Duodenal mucosa (tissue), 2 donors: Measurements from ENCODE around the gene UBE2Q2.
"Not testable (repeated sequence)": the region's sequence is repeated elsewhere in the genome, so short reads cannot be mapped to it uniquely, and the experiment has no call there.

Source experiments
- H3K27ac ChIP-seq: one replicate; pipeline ENCODE4 v1.7.0; 2013; ENCODE audit warnings: low read depth, low read length
- H3K27me3 ChIP-seq, 2 donors: one replicate each; pipeline ENCODE4 v1.7.0; 2013; ENCODE audit warnings: low read length in 2 of 2, control low read depth in 1 of 2; ENCODE audit not compliant: insufficient read depth in 2 of 2, control insufficient read depth in 1 of 2
- H3K36me3 ChIP-seq, 2 donors: one replicate each; pipeline ENCODE4 v1.7.0; 2013; ENCODE audit warnings: low read length in 2 of 2, control low read depth in 1 of 2; ENCODE audit not compliant: insufficient read depth in 2 of 2, control insufficient read depth in 1 of 2
- H3K4me1 ChIP-seq, 2 donors: one replicate each; pipeline ENCODE4 v1.7.0; 2013; ENCODE audit warnings: low read length in 2 of 2, control low read depth in 1 of 2; ENCODE audit not compliant: insufficient read depth in 2 of 2, control insufficient read depth in 1 of 2
- H3K4me3 ChIP-seq, 2 donors: one replicate each; pipeline ENCODE4 v1.7.0; 2013; ENCODE audit warnings: low read length in 2 of 2, low read depth in 1 of 2
- H3K9ac ChIP-seq, 2 donors: one replicate each; pipeline ENCODE4 v1.7.0; 2013; ENCODE audit warnings: low read length in 2 of 2, low read depth in 1 of 2
- H3K9me3 ChIP-seq, 2 donors: one replicate each; pipeline ENCODE4 v1.7.0; 2013; ENCODE audit warnings: low read length in 2 of 2, control low read depth in 1 of 2; ENCODE audit not compliant: control insufficient read depth in 1 of 2

The UBE2Q2 gene

GRCh38 chr15:75842722-75843677 is at the start of gene UBE2Q2:
UBE2Q2 (plus strand) TSS chr15:75843447; CDS start chr15:75843667, 220 bp downstream.
- Histone ChIP-seq H3K4me1 (peaks cover 12 to 19% of the 10 kb centered on the region in 2 donors), H3K27me3 (peaks cover 0 to 7% of the 10 kb centered on the region in 2 donors), H3K36me3 (no peaks in the 10 kb centered on the region), H3K27ac (peak within 1 kb of the TSS; percentile 71), H3K9me3 (no peaks in the 10 kb centered on the region), H3K4me3 (peak within 1 kb of the TSS; percentile 72 to 90), H3K9ac (peak within 1 kb of the TSS; percentile 70 to 84)

GRCh38 chr15:75796321-75796720 is 46.9 kb upstream of the UBE2Q2 start:
- Histone ChIP-seq H3K9me3 (no peaks in the 10 kb centered on the region), H3K36me3 (no peaks in the 10 kb centered on the region), H3K4me1 (no peaks in the 10 kb centered on the region), H3K4me3 (no peak overlapping the region), H3K27me3 (peaks cover 4 to 5% of the 10 kb centered on the region in 2 donors), H3K27ac (no peak overlapping the region), H3K9ac (no peak overlapping the region)

GRCh38 chr15:75797146-75797545 is 46.1 kb upstream of the UBE2Q2 start:
- not testable (repeated sequence) for H3K4me1 ChIP-seq, H3K4me3 ChIP-seq, H3K9me3 ChIP-seq, H3K36me3 ChIP-seq, H3K9ac ChIP-seq, H3K27ac ChIP-seq
- H3K27me3 ChIP-seq: peaks cover 10% of the 10 kb centered on the region in 2 donors

GRCh38 chr15:75799190-75799589 is 44.1 kb upstream of the UBE2Q2 start:
- Histone ChIP-seq H3K4me1 (peaks cover 0 to 5% of the 10 kb centered on the region in 2 donors), H3K9ac (no peak overlapping the region), H3K9me3 (no peaks in the 10 kb centered on the region), H3K4me3 (no peak overlapping the region), H3K36me3 (no peaks in the 10 kb centered on the region), H3K27ac (no peak overlapping the region), H3K27me3 (peaks cover 10% of the 10 kb centered on the region in 2 donors)

- peaks cover 10% of the 10 kb centered on the region in 2 donors for H3K27me3 ChIP-seq
- H3K9ac ChIP-seq, H3K4me1 ChIP-seq, H3K27ac ChIP-seq, H3K4me3 ChIP-seq, H3K36me3 ChIP-seq, H3K9me3 ChIP-seq: not testable (repeated sequence)
Observed at GRCh38 chr15:75800409-75800808, 42.8 kb upstream of the UBE2Q2 start.

GRCh38 chr15:75801859-75802593 is 41.2 kb upstream of the UBE2Q2 start:
- H3K4me1 ChIP-seq: peaks cover 0 to 5% of the 10 kb centered on the region in 2 donors
- H3K36me3 ChIP-seq: no peaks in the 10 kb centered on the region
- no peak overlapping the region for H3K27ac ChIP-seq
- H3K4me3 ChIP-seq: peak overlapping the region in 1 of 2 donors; percentile 50
- H3K9me3 ChIP-seq: no peaks in the 10 kb centered on the region
- H3K9ac ChIP-seq: peak overlapping the region in 1 of 2 donors; percentile 7
- H3K27me3 ChIP-seq: peaks cover 10% of the 10 kb centered on the region in 2 donors

- not testable (repeated sequence) for H3K9me3 ChIP-seq, H3K4me1 ChIP-seq
Observed at GRCh38 chr15:75807486-75807885, 35.8 kb upstream of the UBE2Q2 start.

GRCh38 chr15:75808009-75808408 is 35.2 kb upstream of the UBE2Q2 start:
- not testable (repeated sequence) for H3K4me3 ChIP-seq, H3K27me3 ChIP-seq, H3K4me1 ChIP-seq, H3K9ac ChIP-seq, H3K36me3 ChIP-seq, H3K27ac ChIP-seq, H3K9me3 ChIP-seq

More at GRCh38 chr15:75807486-75807885, 35.8 kb upstream of the UBE2Q2 start:
- H3K27ac ChIP-seq, H3K27me3 ChIP-seq, H3K36me3 ChIP-seq, H3K9ac ChIP-seq, H3K4me3 ChIP-seq: not testable (repeated sequence)

GRCh38 chr15:75808563-75808962 is 34.7 kb upstream of the UBE2Q2 start:
- no peak overlapping the region for H3K9ac ChIP-seq
- H3K27ac ChIP-seq: no peak overlapping the region
- H3K27me3 ChIP-seq: no peaks in the 10 kb centered on the region
- H3K9me3 ChIP-seq: no peaks in the 10 kb centered on the region
- H3K4me1 ChIP-seq: no peaks in the 10 kb centered on the region
- no peak overlapping the region for H3K4me3 ChIP-seq
- H3K36me3 ChIP-seq: no peaks in the 10 kb centered on the region
